Measurements from ENCODE around the gene MB21D2.
"Not testable (repeated sequence)": the region's sequence is repeated elsewhere in the genome, so short reads cannot be mapped to it uniquely, and the experiment has no call there.

MB21D2 gene, protein sequence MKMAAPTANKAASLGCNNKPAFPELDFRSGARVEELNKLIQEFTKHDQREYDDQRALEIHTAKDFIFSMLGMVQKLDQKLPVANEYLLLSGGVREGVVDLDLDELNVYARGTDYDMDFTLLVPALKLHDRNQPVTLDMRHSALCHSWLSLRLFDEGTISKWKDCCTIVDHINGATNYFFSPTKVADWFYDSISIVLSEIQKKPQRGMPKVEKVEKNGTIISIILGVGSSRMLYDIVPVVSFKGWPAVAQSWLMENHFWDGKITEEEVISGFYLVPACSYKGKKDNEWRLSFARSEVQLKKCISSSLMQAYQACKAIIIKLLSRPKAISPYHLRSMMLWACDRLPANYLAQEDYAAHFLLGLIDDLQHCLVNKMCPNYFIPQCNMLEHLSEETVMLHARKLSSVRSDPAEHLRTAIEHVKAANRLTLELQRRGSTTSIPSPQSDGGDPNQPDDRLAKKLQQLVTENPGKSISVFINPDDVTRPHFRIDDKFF

DNA sequence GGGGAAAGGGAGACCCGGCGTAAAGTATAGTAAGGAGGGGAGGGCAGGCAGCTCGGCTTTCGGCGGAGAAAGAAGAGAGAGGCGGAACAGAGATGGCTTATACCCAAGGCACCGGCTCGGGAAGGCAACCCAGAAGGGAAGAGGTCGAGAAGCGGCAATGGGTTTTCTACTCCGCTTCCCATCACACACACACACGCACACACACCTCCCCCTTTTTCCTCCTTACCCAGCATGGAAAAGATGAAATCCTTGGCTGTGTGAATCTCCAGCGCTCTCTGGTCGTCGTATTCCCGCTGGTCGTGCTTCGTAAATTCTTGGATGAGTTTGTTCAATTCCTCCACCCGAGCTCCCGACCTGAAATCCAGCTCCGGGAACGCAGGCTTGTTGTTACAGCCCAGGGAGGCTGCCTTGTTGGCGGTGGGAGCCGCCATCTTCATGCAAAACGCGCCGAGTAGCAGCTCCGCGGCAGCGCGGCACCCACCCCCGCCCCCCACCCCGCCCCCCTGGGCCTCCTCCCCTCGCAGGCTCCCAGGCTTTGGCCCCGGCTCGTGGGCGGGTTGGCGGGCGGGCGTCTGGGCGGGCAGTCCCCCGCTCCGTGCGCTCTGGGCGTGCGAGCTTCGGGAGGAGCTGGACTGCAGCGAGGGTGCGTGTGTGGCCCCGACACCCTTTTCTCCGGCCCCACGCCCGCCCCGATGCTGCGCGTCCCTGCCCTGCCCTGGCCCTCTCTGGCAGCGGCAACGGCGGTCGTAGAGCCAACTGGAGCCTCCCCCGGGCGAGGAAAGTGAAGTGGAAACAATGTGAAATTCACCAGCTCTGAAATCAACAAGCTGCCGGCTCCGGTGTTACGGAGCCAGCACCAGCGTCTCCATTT is at the start of gene MB21D2:
TSS of gene MB21D2 (minus strand) at position 453 of the 871 bp plus-strand sequence. CDS start at position 437, 16 bp downstream.
- DNase-seq (ENCODE audit: low spot score) = peak; percentile 57

DNA sequence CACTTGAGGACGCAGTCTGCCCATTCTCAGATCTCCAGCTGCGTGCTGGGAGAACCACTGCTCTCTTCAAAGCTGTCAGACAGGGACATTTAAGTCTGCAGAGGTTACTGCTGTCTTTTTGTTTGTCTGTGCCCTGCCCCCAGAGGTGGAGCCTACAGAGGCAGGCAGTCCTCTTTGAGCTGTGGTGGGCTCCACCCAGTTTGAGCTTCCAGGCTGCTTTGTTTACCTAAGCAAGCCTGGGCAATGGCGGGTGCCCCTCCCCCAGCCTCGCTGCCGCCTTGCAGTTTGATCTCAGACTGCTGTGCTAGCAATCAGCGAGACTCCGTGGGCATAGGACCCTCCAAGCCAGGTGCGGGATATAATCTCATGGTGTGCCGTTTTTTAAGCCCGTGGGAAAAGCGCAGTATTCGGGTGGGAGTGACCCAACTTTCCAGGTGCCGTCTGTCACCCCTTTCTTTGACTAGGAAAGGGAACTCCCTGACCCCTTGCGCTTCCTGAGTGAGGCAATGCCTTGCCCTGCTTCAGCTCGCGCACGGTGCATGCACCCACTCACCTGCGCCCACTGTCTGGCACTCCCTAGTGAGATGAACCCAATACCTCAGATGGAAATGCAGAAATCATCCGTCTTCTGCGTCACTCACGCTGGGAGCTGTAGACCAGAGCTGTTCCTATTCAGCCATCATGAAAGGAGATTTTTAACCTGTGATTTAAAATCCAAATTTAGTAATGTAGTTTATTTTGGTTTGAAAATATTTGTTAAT is 47.5 kb upstream of the MB21D2 start:
- not testable (repeated sequence) for DNase-seq (ENCODE audit: low spot score)

DNA sequence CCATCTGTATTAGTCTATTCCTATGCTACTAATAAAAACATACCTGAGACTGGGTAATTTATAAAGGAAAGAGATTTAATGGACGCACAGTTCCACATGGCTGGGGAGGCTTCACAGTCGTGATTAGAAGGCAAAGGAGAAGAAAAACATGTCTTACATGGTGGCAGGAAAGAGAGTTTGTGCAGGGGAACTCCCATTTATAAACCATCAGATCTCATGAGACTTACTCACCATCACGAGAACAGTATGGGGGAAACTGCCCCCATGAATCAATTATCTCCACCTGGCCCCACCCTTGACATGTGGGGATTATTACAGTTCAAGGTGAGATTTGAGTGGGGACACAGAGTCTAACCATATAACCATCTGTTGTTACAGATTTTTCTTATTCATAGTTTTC is 42.1 kb upstream of the MB21D2 start:
- no peak for DNase-seq (ENCODE audit: low spot score)

DNA sequence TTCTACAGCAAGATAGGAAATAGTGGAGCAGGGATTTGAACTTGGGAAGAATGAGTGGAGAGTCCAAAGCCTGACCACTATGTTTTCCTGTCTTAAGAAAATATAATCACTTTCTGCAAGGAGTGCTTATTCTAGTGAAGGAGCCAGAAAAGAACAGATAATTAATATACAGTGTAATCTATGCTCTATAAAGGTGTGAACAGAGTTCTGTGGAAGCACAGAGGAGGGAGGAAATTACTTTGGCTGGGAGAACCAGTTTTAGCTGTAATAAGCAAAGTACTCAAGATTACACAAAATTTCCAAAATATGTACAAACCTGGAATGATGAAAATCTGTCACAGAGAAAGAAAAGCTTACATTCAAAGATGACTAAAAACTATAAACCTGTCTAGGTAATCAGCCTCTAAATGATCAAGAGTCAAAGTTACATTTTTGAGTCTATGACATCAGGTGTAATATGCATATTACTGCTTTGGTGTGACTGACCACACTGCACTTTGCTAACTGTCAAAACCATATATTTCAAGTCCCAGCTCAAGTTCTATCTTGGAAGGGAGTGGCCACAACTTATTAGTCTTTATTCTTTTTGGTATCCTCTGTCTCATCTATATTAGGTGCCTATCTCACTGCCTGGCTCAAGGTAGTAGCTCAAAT is 40.7 kb upstream of the MB21D2 start:
- peak; percentile 8 for DNase-seq (ENCODE audit: low spot score)

DNA sequence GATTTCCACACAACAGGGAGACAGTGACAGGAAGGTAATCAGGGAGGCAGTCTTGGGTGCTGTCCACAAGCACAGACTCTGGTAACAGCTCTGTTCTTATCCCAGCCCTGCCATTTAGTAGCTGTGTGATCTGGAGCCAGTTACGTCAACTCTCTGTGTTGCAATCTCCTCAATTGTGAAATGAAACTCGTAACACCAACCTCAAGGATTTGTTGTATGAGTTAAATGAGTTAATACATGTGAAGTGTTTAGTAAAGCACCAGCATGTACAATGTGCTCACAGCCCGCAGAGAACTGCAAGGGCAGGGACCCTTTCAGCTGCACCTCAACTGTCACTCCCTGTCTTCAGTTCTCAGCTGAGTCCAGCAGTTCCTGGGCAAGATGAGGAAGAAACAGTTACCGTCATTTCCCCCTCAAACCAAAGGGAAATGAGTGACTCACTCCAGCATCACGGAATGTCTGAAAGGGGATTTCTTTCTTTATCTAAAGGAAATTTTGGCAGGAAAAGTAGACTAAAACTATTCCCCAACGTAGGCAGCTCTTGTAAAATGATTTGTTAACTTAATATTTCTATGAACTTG is 39.9 kb upstream of the MB21D2 start:
- peak; percentile 64 for DNase-seq (ENCODE audit: low spot score)

DNA sequence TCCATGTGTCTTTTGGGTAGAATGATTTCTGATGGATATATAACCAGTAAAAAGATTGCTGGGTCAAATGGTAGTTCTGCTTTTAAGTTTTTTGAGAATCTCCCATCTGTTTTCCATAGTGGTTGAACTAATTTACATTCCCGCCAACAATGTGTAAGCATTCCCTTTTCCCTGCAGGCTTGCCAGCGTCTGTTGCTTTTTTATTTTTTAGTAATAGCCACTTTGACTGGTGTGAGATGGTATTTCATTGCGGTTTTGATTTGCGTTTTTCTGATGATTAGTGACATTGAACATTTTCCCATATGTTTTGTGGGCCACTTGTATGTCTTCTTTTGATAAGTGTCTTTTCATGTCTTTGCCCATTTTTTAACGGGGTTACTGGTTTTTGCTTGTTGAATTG is 36.3 kb upstream of the MB21D2 start:
- no peak for DNase-seq (ENCODE audit: low spot score)

DNA sequence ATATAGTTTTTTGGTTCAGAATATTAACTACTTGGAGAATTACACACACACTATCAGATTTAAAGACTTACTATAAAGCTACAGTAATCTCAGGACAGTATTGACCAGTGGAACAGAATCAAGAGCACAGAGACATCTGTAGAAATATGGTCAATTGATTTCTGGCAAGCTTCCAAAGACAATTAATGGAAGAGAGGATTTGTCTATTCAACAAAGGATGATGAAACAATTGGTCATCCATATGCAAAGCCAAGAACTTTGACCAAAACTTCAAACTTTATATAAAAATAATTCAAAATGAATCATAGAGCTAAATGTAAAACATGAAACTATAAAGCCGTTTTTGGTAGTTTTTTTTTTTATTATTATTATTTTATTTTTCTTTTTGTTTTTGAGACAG is 29.8 kb upstream of the MB21D2 start:
- no peak for DNase-seq (ENCODE audit: low spot score)

DNA sequence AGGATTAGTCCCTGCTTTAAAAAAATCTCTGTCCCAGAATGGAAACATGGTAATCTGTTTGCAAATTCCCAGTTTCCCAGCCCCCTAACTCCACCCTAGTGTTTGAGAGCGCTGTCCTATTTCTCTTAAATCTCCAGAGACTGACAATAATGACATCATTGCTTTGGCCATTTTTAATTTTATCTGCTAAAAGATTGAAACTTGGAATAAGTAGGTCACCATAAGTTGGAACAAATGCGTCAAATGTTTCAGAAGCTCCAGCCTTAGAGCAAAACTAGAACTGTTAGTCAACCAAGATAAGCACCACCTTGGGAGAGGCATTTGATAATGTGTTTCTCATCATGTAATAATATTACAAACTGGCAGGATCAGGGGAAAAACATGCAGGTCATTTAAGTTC is 25.7 kb upstream of the MB21D2 start:
- DNase-seq (ENCODE audit: low spot score) = no peak

DNA sequence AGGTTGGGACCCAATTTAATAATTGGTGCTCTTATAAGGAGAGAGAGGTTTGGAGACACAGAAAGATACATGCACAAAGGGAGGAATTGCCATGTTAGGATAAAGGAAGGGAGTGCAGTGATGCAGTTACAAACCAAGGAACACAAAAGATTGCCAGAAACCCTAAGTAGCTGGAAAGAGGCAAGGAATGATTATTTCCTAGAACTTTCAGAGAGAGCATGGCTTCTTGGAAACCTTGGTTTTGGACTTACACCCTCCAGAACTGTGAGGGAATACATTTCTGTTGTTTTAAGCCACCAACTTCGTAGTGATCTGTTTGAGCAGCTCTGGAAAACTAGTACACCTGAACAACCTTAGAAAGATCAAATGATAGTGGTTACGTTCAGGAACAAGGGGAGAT is 25.0 kb upstream of the MB21D2 start:
- no peak for DNase-seq (ENCODE audit: low spot score)

DNA sequence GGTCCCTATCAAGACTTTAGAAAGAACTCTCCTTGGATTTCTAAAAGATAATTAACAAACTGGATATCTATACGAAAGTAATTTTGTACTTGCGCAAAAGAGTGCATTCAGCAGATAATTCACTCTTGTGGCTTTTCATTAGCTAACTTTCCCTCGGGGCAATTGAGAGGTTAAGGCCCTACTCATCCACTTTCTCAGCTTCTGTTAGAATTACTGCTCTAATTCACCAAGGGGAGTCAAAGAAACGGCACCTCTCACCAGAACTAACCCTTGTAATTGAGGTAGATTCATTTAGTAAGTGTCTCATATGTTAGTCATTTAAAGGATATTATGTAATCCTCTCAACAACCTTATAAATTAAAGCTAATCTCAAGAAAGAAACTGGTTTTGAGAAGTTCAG is 22.5 kb upstream of the MB21D2 start:
- DNase-seq (ENCODE audit: low spot score) = no peak

DNA sequence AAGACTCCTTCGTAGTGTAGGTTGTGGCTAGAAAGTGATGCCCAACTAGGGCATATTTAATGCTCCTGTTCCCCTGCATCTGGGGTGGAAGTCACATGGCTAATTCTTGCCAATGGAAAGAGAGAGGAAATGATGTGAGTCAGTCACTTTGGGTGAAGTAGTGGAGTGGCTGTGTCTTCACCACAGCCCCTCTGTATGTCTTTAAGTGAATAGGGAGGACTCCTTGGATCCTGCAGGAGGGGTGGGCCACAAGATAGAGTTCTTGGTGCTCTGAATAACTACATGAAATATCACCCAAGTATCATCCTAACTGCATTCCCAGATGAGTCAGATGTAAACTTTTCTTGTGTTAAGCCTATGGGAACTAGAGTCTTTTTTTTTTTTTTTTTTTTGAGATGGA is 17.8 kb upstream of the MB21D2 start:
- no peak for DNase-seq (ENCODE audit: low spot score)

DNA sequence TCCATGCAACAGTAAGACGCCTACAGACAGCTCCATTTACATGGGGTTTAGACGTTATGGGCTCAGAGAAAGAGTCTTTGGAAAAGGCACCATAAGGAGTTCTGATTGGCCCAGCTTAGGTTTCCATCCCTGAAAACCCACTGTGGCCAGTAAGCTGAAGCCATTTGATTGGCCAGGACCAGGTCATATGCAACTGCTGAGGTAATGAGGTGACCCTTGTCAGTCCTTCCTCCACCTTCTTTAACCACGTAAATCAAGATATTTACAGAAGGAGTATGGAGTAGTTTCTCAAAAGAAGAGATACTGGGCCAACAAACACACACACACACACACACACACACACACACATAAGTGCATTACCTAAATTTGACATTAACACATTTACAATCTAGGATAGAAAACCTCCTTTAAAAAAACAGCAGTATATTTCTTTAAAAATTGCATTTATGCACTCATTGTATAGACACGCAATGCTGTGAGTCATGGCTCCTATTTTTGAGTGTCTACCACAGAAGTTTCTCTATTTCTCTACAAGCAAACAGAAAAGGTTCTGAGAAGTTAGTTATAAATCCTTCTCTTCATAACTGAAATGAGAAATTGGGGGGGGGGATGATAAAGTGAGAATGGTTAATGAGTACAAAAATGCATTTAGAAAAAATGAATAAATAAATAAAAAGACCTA is 16.3 kb upstream of the MB21D2 start:
- DNase-seq (ENCODE audit: low spot score) = no peak

DNA sequence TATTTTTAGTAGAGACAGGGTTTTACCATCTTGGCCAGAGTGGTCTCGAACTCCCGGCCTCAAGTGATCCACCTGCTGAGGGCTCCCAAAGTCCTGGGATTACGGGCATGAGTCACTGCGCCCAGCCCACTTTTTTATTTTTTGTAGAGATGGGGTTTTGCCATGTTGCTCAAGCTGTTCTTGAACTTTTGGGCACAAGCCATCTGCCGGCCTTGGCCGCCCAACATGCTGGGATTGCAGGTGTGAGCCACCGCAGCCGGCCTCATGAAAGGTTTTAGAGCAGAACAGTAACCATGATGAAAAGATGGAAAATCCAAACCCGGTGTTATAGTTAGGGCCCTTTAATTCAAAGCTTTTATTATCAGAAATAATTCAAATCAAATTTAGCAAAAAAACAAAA is 15.6 kb upstream of the MB21D2 start:
- no peak for DNase-seq (ENCODE audit: low spot score)

DNA sequence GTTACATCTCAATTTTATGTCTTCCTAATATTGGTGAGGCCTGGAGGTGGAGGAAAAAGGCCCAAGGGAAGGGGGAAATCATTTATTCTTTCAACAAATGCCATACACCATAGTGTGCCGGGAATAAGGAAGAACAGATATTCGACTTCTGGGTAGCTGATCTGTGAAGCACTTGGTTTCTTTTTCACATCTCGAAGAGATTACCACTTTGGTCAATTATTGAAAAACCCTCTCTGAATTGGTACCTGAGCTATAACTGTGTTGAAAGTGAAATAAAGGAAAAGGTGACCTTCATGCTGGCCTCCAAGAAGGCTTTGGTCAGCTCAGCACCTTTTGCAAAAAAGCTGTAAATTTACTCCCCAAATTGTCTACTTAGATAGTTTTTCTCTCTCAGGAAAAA is 14.2 kb upstream of the MB21D2 start:
- DNase-seq (ENCODE audit: low spot score) = no peak

DNA sequence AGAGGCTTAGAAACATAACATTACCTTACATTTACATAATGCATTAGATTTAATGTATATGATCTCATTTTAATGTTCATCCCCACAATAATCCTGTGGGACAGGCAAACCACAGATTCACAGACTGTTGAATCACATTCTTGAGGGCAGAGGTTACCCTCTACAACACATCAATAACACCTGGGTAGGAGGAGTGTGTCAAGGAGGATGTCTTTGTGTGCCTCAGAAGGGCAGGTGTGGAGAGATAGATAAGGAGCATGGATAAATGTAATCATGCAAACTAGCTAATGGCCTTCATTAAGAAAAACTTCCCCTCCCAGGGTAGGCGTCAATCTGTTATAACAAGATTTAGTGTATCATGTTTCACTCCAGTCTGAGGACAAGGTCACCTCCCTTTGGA is 12.9 kb upstream of the MB21D2 start:
- DNase-seq (ENCODE audit: low spot score) = no peak

DNA sequence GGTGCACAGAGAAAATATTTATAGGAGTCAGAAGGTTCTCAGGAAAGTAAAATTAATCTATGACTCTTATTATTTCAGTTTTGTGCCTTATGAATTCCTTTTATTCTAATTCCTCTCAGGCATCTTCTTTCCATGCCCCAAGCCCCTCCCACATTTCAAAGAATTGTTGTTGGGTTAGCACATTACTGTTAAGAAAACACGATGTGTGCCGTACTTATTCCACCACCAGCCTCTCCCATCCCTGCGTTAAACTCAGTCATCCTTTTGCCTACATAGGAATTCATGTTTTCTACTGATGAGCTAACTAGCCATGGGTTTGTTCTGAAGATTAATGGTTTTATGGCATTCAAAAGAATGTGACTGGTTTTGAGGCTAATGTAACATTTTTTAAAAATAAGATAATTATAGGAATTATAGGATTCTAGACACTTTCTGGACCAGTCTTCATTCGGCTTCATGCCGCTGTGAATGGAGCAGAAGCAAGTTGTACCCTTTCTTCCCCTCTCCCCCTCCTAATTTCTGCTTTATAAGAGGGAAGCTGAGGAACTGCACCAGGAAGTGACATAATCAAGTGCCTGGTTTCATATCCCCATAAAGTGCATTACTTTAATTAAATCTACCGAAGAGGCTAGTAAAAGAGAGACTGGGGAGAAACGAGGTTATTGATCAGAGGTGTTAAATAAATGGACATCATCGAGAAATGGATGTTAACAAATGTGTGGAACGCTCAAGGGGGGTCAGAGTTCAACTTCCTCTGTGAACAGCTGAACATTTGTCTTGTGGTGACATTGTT is 12.3 kb upstream of the MB21D2 start:
- DNase-seq (ENCODE audit: low spot score) = no peak

DNA sequence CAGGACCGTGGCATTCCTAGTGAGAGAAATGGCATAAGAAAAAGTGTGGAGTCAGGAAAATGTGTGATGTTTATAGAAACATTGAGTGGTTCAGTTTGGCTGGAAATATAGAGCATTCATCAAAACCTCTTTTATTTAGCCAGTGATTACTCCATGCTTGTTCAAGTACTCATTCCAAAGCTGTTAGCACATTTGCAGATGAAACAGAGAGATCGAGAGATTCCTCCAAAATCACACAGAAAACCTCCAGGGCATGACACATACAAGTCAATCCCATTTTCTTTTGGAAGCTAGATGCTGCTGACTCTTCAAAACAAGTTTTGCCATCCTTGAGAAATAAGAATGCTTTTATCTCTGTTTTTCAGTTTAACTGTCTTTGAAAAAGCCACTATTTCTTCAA is 11.5 kb upstream of the MB21D2 start:
- no peak for DNase-seq (ENCODE audit: low spot score)

DNA sequence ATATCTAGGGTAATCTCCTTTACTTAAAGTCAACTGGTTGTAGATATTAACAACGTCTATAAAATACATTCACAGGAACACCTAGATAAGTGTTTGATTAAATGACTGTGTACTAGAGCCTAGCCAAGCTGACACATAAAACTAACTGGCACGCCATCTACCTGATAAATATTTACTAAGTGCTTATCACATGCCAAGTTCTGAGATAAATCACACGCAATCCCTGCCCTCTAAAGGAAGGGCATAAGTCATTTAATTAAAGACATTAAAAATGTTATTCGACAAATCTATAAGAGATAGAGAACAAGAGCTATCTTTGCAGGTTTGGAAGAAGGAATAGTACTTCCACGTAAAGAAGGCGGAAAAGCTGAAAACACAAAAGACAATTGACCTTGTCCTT is 11.1 kb upstream of the MB21D2 start:
- DNase-seq (ENCODE audit: low spot score) = no peak

DNA sequence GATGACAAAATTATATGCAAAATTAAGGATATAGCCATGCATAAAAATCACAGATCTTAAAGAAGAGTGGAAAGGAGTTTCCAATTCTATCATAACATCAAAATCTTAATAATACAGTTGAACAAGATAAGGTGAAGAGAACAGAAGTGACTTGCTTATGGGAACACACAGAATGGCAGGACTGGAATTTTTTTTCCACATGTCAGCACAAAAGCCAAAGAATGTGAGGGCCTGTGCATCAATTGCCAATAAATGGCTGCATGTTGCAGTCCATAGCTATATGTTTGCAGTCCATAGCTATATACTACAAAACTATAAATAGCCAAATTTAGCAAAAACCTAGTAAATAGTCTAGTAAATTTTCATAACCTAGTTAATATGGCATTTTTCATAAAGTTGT is 10.4 kb upstream of the MB21D2 start:
- no peak for DNase-seq (ENCODE audit: low spot score)

DNA sequence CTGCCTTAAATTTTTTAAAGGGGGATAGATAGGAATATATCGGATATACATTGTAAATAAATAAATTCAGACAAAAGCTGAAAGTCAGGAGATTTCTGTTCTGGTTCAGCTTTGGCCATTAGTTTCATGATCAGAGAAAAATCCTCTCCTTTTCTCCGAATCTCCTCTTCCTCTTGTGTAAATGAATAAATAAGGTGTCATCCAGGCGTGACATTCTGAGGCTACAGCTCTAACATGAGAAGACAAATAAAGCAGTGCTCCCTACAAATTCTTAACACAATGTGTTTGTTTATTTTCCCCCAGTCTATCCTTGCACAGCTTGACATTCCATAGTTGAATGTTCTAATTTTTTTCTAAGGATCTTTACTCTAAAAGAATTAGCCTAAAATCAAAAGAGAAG is 9.4 kb upstream of the MB21D2 start:
- no peak for DNase-seq (ENCODE audit: low spot score)

Data from kidney capillary endothelial cell (primary cell).